Activated T-cell treated with anti-CD3 and anti-CD28 coated beads for 4 hours (primary cell): Measurements from ENCODE around the gene PIK3R1.

Experiments used
- DNase-seq: peaks from one replicate; pipeline ENCODE4 v3.0.0-alpha.2; 2020

The PIK3R1 gene

GRCh38 chr5:68334553-68334886, 119.0 kb downstream of the PIK3R1 start:
- DNase-seq: no peak

- no peak for DNase-seq
These were observed 119.5 kb downstream of the PIK3R1 start for GRCh38 chr5:68335075-68335474.

GRCh38 chr5:68336200-68336599, 120.6 kb downstream of the PIK3R1 start:
- DNase-seq: no peak

- no peak for DNase-seq
These were observed 121.7 kb downstream of the PIK3R1 start for GRCh38 chr5:68337235-68337634.

GRCh38 chr5:68339921-68340321, 124.4 kb downstream of the PIK3R1 start:
- DNase-seq: no peak

GRCh38 chr5:68341006-68341405, 125.5 kb downstream of the PIK3R1 start:
- DNase-seq: no peak

GRCh38 chr5:68342693-68343092, 127.1 kb downstream of the PIK3R1 start:
- no peak for DNase-seq

- no peak for DNase-seq
These were observed 127.9 kb downstream of the PIK3R1 start for GRCh38 chr5:68343421-68343826.

- no peak for DNase-seq
These were observed 129.0 kb downstream of the PIK3R1 start for GRCh38 chr5:68344447-68345111.

GRCh38 chr5:68345171-68345570, 129.6 kb downstream of the PIK3R1 start:
- no peak for DNase-seq

GRCh38 chr5:68345582-68345981, 130.0 kb downstream of the PIK3R1 start:
- no peak for DNase-seq

- no peak for DNase-seq
These were observed 132.0 kb downstream of the PIK3R1 start for GRCh38 chr5:68347536-68347935.

- DNase-seq: no peak
These were observed 133.1 kb downstream of the PIK3R1 start for GRCh38 chr5:68348447-68349222.

GRCh38 chr5:68350176-68350575, 134.6 kb downstream of the PIK3R1 start:
- DNase-seq: no peak
